HG02970 (cell line): ENCODE data around the gene PYGO2.
"Not testable (repeated sequence)": the region's sequence is repeated elsewhere in the genome, so short reads cannot be mapped to it uniquely, and the experiment has no call there.

Experiments
- ATAC-seq: cut with Tn5 transposase; IDR thresholded peaks from one replicate; pipeline ENCODE4 v1.9.1; 2021; ENCODE audit warnings: mild to moderate bottlenecking, moderate library complexity, moderate number of reproducible peaks; ENCODE audit not compliant: unreplicated experiment, low FRiP score

Gene PYGO2

GRCh38 chr1:154925335-154926170 lies 36.0 kb downstream of the PYGO2 start:
- ATAC-seq, result no peak

- ATAC-seq, result no peak
These were observed 37.9 kb downstream of the PYGO2 start for GRCh38 chr1:154923695-154924094.

GRCh38 chr1:154913273-154913672 lies 48.3 kb downstream of the PYGO2 start:
- no peak for ATAC-seq

- ATAC-seq, result no peak
These were observed 48.8 kb downstream of the PYGO2 start for GRCh38 chr1:154912755-154913154.

GRCh38 chr1:154911691-154912550 lies 49.7 kb downstream of the PYGO2 start:
- ATAC-seq, result no peak

- ATAC-seq, result no peak
These were observed 50.7 kb downstream of the PYGO2 start for GRCh38 chr1:154910851-154911250.

GRCh38 chr1:154908937-154909336 lies 52.6 kb downstream of the PYGO2 start:
- no peak for ATAC-seq

- not testable (repeated sequence) for ATAC-seq
These were observed 53.5 kb downstream of the PYGO2 start for GRCh38 chr1:154908129-154908528.
